HCT116 (cell line): ENCODE data around the gene BBLN.
A peak's percentile ranks its signal among the peaks of the same experiment; 100 is the strongest.

Experiments
- EGR1 ChIP-seq: IDR thresholded peaks from 2 replicates; pipeline ENCODE4 v1.6.1; 2012; ENCODE audit warnings: low read depth
- FOSL1 ChIP-seq: IDR thresholded peaks from 2 replicates; pipeline ENCODE4 v1.6.1; 2012; ENCODE audit warnings: low read depth
- POLR2A ChIP-seq: IDR thresholded peaks from 2 replicates; pipeline ENCODE4 v1.7.0; 2011; ENCODE audit warnings: borderline replicate concordance; ENCODE audit not compliant: insufficient read depth, insufficient read length; ENCODE audit errors: extremely low read depth
- POLR2AphosphoS5 ChIP-seq: IDR thresholded peaks from 2 replicates; pipeline ENCODE4 v1.6.1; 2011; ENCODE audit warnings: mild to moderate bottlenecking, low read depth, low read length, moderate library complexity
- TF ChIP-seq, protein P1 (sequence below), 3 experiments: fragments of 200-600 bp in 1 of 3; sonication (generic) in 1 of 3; IDR thresholded peaks in 2 of 3; conservative IDR thresholded peaks in 1 of 3; 2 replicates each; pipeline ENCODE4 v1.5.1; 2012 to 2017; ENCODE audit warnings: low read depth in 2 of 3, low read length in 2 of 3, antibody characterized with exemption in 1 of 3, borderline replicate concordance in 1 of 3, control low read depth in 1 of 3, mild to moderate bottlenecking in 1 of 3, mixed read lengths in 1 of 3, mixed run types in 1 of 3, moderate library complexity in 1 of 3; ENCODE audit not compliant: insufficient read depth in 1 of 3

DNA sequence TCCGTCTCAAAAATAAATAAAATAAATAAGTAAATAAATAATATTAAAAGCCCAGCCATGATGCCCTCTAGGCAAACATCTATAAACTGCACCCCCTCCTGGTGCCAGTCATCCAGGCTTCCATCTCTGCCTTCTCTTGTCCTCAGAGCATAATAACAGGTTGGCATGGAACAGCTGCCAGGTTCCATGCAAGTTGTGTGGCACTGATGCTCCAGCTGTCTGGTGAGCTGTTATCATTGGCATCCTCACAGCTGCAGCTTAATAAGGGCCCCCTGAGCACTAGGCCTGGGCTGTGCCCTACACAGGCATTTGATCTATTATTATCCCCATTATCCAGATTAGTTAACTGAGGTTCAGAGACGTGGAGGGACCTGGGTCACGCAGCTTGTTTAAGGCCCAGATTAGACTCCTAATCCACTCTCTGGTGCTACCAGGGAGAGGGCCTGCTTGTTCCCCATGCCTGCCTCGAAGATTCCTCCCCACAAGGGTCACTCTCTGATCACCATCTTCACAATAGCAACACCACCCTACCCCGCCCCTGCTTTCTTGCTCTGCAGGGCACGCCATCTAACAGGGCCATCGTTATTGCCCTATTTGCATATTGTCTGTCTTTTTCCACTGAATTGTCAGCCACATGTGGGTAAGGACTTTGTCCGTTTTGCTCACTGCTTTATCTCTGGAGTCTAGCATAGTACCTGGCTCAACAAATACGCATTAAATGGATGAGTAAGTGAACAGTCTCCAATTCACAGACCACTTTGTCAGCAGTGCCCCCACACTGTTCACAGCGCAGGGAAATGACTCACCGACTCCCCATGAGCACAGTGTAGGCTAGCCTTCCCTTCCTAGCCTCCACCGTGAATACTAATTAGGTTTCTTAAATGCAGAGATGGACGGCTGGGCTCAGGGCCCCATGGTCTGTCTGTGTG lies 41.6 kb downstream of the BBLN start:
- no peak for TF ChIP-seq POLR2AphosphoS5
- no peak for TF ChIP-seq POLR2A
- no peak for TF ChIP-seq EGR1
- TF ChIP-seq FOSL1: no peak
- TF ChIP-seq, protein P1, sequence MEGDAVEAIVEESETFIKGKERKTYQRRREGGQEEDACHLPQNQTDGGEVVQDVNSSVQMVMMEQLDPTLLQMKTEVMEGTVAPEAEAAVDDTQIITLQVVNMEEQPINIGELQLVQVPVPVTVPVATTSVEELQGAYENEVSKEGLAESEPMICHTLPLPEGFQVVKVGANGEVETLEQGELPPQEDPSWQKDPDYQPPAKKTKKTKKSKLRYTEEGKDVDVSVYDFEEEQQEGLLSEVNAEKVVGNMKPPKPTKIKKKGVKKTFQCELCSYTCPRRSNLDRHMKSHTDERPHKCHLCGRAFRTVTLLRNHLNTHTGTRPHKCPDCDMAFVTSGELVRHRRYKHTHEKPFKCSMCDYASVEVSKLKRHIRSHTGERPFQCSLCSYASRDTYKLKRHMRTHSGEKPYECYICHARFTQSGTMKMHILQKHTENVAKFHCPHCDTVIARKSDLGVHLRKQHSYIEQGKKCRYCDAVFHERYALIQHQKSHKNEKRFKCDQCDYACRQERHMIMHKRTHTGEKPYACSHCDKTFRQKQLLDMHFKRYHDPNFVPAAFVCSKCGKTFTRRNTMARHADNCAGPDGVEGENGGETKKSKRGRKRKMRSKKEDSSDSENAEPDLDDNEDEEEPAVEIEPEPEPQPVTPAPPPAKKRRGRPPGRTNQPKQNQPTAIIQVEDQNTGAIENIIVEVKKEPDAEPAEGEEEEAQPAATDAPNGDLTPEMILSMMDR (IDR thresholded peaks at IDR 0.05 in 2 of 3, conservative IDR thresholded peaks at IDR 0.05 in 1 of 3; ENCODE audit: borderline replicate concordance in 1 of 3, insufficient read depth in 1 of 3, low read depth in 2 of 3, low read length in 2 of 3): 0 out of 6 replicates have a peak, but pooled peaks of 1 of the 3 experiments have one; percentile 3
